ENCODE results near the gene USP31. TPM values are rescaled to one million over a fixed set of nuclear protein-coding genes. Genes with fewer than 3 reads are reported as not detected.
"Not testable (repeated sequence)": the region's sequence is repeated elsewhere in the genome, so short reads cannot be mapped to it uniquely, and the experiment has no call there.

The USP31 gene
- total and polyA plus RNA-seq, 2 experiments from 2014 or later: 3.3 to 6.4 TPM

GRCh38 chr16:23145608-23146007 lies 3.6 kb downstream of the USP31 start:
- Histone ChIP-seq H3K27me3 (no peaks in the 10 kb centered on the region), H3K36me3 (replicated peaks; ENCODE audit: insufficient read depth, low read depth) (no peaks in the 10 kb centered on the region), H3K4me2 (no peak overlapping the region), H2AFZ (no peak overlapping the region), H3K27ac (no peak overlapping the region), H3K9me2 (replicated peaks; ENCODE audit: insufficient read depth) (no peaks in the 10 kb centered on the region), H3K9me3 (ENCODE audit: low read depth) (no peaks in the 10 kb centered on the region), H3K4me1 (ENCODE audit: insufficient read depth) (peaks cover 17% of the 10 kb centered on the region), H3K4me3 (no peak overlapping the region), H3K79me2 (peaks cover 58% of the 10 kb centered on the region), H4K20me1 (ENCODE audit: insufficient read depth, poor library complexity, severe bottlenecking) (peaks cover 6% of the 10 kb centered on the region)
- no peak for TF ChIP-seq EZH2phosphoT487 (IDR thresholded peaks at IDR 0.05; ENCODE audit: low read depth, severe bottlenecking, unreplicated experiment)
- TF ChIP-seq EZH2 (IDR thresholded peaks at IDR 0.05; ENCODE audit: borderline replicate concordance): no peak
- no peak for TF ChIP-seq CTCF (IDR thresholded peaks at IDR 0.05; ENCODE audit: poor library complexity)
- DNase-seq (ENCODE audit: low spot score): no peak
- 53% methylated on average over 3 of the region's 3 CpGs for WGBS (ENCODE audit: low lambda C conversion rate, missing lambda C conversion rate)

DNA sequence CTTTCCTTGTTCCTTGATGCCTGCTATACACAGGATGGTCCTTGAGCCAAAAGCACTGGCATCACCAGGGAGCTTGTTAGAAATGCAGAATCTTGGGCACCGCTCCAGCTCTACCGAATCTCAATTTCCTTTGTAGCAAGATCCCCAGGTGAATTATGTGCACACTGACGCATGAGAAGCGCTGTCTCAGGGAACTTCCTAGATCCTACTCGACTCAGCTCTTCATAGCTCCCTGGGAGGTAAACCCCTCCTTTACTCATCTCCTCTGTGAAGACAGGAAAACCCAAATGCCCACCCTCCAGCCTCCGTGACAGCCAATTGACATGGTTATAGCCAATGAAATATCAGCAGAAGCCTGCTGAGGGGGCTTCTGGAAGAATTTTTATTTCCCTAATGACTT lies 4.1 kb downstream of the USP31 start:
- Histone ChIP-seq H4K20me1 (ENCODE audit: insufficient read depth, poor library complexity, severe bottlenecking) (peaks cover 6% of the 10 kb centered on the region), H3K9me2 (replicated peaks; ENCODE audit: insufficient read depth) (no peaks in the 10 kb centered on the region), H3K36me3 (replicated peaks; ENCODE audit: insufficient read depth, low read depth) (no peaks in the 10 kb centered on the region), H3K4me3 (no peak overlapping the region), H3K27me3 (no peaks in the 10 kb centered on the region), H3K79me2 (peaks cover 62% of the 10 kb centered on the region), H3K27ac (no peak overlapping the region), H3K9me3 (ENCODE audit: low read depth) (no peaks in the 10 kb centered on the region), H2AFZ (no peak overlapping the region), H3K4me2 (no peak overlapping the region), H3K4me1 (ENCODE audit: insufficient read depth) (peaks cover 17% of the 10 kb centered on the region)
- no peak for DNase-seq (ENCODE audit: low spot score)
- WGBS (ENCODE audit: low lambda C conversion rate, missing lambda C conversion rate): 83% methylated on average over 6 of the region's 6 CpGs
- TF ChIP-seq CTCF (IDR thresholded peaks at IDR 0.05; ENCODE audit: poor library complexity) (no peak), EZH2phosphoT487 (IDR thresholded peaks at IDR 0.05; ENCODE audit: low read depth, severe bottlenecking, unreplicated experiment) (no peak), EZH2 (IDR thresholded peaks at IDR 0.05; ENCODE audit: borderline replicate concordance) (no peak)

DNA sequence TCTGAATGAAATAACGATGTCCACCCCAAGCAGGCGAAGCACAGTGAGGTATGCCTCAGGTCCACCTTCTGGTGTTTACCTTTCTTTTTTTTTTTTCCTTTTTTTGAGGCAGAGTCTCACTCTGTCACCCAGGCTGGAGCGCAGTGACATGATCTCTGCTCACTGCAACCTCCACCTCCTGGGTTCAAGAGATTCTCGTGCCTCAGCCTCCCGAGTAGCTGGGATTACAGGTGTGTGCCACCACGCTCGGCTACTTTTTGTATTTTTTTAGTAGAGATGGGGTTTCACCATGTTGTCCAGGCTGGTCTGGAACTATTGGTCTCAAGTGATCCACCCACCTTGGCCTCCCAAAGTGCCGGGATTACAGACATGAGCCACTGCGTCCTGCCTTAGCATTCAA lies 4.9 kb downstream of the USP31 start:
- not testable (repeated sequence) for H3K36me3 ChIP-seq (replicated peaks; ENCODE audit: insufficient read depth, low read depth); H3K4me2 ChIP-seq; H4K20me1 ChIP-seq (ENCODE audit: insufficient read depth, poor library complexity, severe bottlenecking); H3K9me3 ChIP-seq (ENCODE audit: low read depth); H2AFZ ChIP-seq; DNase-seq (ENCODE audit: low spot score); H3K9me2 ChIP-seq (replicated peaks; ENCODE audit: insufficient read depth); H3K27ac ChIP-seq; H3K4me3 ChIP-seq; H3K27me3 ChIP-seq
- Histone ChIP-seq H3K79me2 (peaks cover 69% of the 10 kb centered on the region), H3K4me1 (ENCODE audit: insufficient read depth) (peaks cover 17% of the 10 kb centered on the region)
- 97% methylated on average over 9 of the region's 9 CpGs for WGBS (ENCODE audit: low lambda C conversion rate, missing lambda C conversion rate)

- TF ChIP-seq EZH2 (IDR thresholded peaks at IDR 0.05; ENCODE audit: borderline replicate concordance): no peak
- TF ChIP-seq CTCF (IDR thresholded peaks at IDR 0.05; ENCODE audit: poor library complexity): no peak
- TF ChIP-seq EZH2phosphoT487 (IDR thresholded peaks at IDR 0.05; ENCODE audit: low read depth, severe bottlenecking, unreplicated experiment): no peak
- H3K4me2 ChIP-seq: no peak overlapping the region
- H3K27ac ChIP-seq: peak overlapping the region; percentile 47
- peaks cover 76% of the 10 kb centered on the region for H3K79me2 ChIP-seq
- H3K27me3 ChIP-seq: no peaks in the 10 kb centered on the region
- H2AFZ ChIP-seq: no peak overlapping the region
- 90% methylated on average over 3 of the region's 3 CpGs for WGBS (ENCODE audit: low lambda C conversion rate, missing lambda C conversion rate)
- no peaks in the 10 kb centered on the region for H3K9me2 ChIP-seq (replicated peaks; ENCODE audit: insufficient read depth)
- H3K9me3 ChIP-seq (ENCODE audit: low read depth): no peaks in the 10 kb centered on the region
- H4K20me1 ChIP-seq (ENCODE audit: insufficient read depth, poor library complexity, severe bottlenecking): peaks cover 6% of the 10 kb centered on the region
- no peak overlapping the region for H3K4me3 ChIP-seq
- H3K4me1 ChIP-seq (ENCODE audit: insufficient read depth): peaks cover 16% of the 10 kb centered on the region
- H3K36me3 ChIP-seq (replicated peaks; ENCODE audit: insufficient read depth, low read depth): no peaks in the 10 kb centered on the region
- DNase-seq (ENCODE audit: low spot score): no peak
These were observed 5.9 kb downstream of the USP31 start for GRCh38 chr16:23143391-23143790.

All from hepatocyte (in vitro differentiated cells).